HepG2 (cell line): ENCODE data around the gene CCNF. TPM values are rescaled to one million over a fixed set of nuclear protein-coding genes. Genes with fewer than 3 reads are reported as not detected.

ENCODE experiments used
- ATAC-seq: fragments of 200-7000 bp; cut with Tn5 transposase; 3 replicates; pipeline ENCODE4 v1.9.1; 2020; ENCODE audit warnings: mild to moderate bottlenecking, moderate library complexity
- BruUV-seq: library from RNA; stranded (reverse); fragments of 400-500 nt; replicated peaks from 2 replicates; lab custom pipeline; 2021; lab: Mats Ljungman, UMichigan
- CTCF ChIA-PET: fragments of 300-600 bp; formaldehyde crosslinking; extraction: SDS; loops from one replicate; lab custom pipeline; 2021; ENCODE audit warnings: low total read pairs, inconsistent platforms, low intra/inter-chr PET ratio; lab: Yijun Ruan, JAX
- POLR2A ChIA-PET: fragments of 350-600 bp; sonication (Branson Sonifier 250); formaldehyde crosslinking; loops from one replicate; lab custom pipeline; 2020; ENCODE audit warnings: antibody characterized with exemption, inconsistent platforms; lab: Yijun Ruan, JAX
- DNase-seq: peaks from one replicate; pipeline ENCODE4 v3.0.0-alpha.2; 2015; ENCODE audit warnings: low spot score
- FAIRE-seq: peaks from 3 replicates; lab custom pipeline; 2011; peaks lifted over from hg19 to GRCh38; lab: Jason Lieb, UNC
- H2AFZ ChIP-seq: one replicate; pipeline ENCODE4 v1.6.1; 2011; ENCODE audit warnings: low read length, inconsistent platforms
- H3K27ac ChIP-seq: fragments of 300-600 bp; 3 replicates; pipeline ENCODE4 v1.8.0; 2011; ENCODE audit warnings: mixed run types, mild to moderate bottlenecking, mixed read lengths, low read length, inconsistent platforms; ENCODE audit not compliant: insufficient read depth; ENCODE audit errors: extremely low read length
- H3K27me3 ChIP-seq, 2 experiments: fragments of 200-600 bp in 1 of 2; 2 replicates in 1 of 2; 3 replicates in 1 of 2; pipeline versions ENCODE4 v1.6.0 to v1.8.0; 2011; ENCODE audit warnings: low read length in 2 of 2, mild to moderate bottlenecking in 2 of 2, moderate library complexity in 2 of 2, inconsistent platforms in 1 of 2; ENCODE audit not compliant: insufficient read depth in 2 of 2, control insufficient read depth in 1 of 2
- H3K36me3 ChIP-seq, 2 experiments: fragments of 200-600 bp in 1 of 2; replicated peaks in 1 of 2; 2 replicates in 1 of 2; 3 replicates in 1 of 2; pipeline versions ENCODE4 v1.5.1 to v1.8.0; 2011; ENCODE audit warnings: low read length in 2 of 2, inconsistent platforms in 1 of 2; ENCODE audit not compliant: insufficient read depth in 2 of 2, control insufficient read depth in 1 of 2
- H3K4me1 ChIP-seq: 2 replicates; pipeline ENCODE4 v1.5.1; 2012; ENCODE audit warnings: low read length, inconsistent platforms; ENCODE audit not compliant: insufficient read depth
- H3K4me2 ChIP-seq: 2 replicates; pipeline ENCODE4 v1.6.0; 2011; ENCODE audit warnings: low read depth, low read length, inconsistent platforms
- H3K4me3 ChIP-seq, 3 experiments: fragments of 200-600 bp in 1 of 3; sonication (generic), shearing (Covaris generic) in 1 of 3; replicated peaks in 1 of 3; 2 replicates each; pipeline ENCODE4 v1.5.1; 2011 to 2016; ENCODE audit warnings: low read length in 3 of 3, inconsistent platforms in 2 of 3, low read depth in 2 of 3, mild to moderate bottlenecking in 2 of 3, control low read depth in 1 of 3, mixed read lengths in 1 of 3; ENCODE audit not compliant: insufficient read depth in 1 of 3
- H3K79me2 ChIP-seq: one replicate; pipeline ENCODE4 v1.6.1; 2011; ENCODE audit warnings: low read length, inconsistent platforms; ENCODE audit not compliant: insufficient read depth
- H3K9ac ChIP-seq: 2 replicates; pipeline ENCODE4 v1.6.0; 2011; ENCODE audit warnings: mild to moderate bottlenecking, low read depth, low read length, inconsistent platforms; ENCODE audit not compliant: insufficient read depth
- H3K9me3 ChIP-seq: 2 replicates; pipeline ENCODE4 v1.5.1; 2012; ENCODE audit warnings: mild to moderate bottlenecking, low read length
- H4K20me1 ChIP-seq: 2 replicates; pipeline ENCODE4 v1.6.0; 2011; ENCODE audit warnings: inconsistent platforms, mild to moderate bottlenecking, low read length, moderate library complexity; ENCODE audit not compliant: insufficient read depth
- EP300 ChIP-seq, 3 experiments: sonication (generic) in 1 of 3; formaldehyde crosslinking in 1 of 3; IDR thresholded peaks; 2 replicates each; pipeline versions ENCODE4 v1.5.1 to v1.6.1; 2011 to 2020; ENCODE audit warnings: low read depth in 2 of 3, low read length in 2 of 3, borderline replicate concordance in 1 of 3, improper control_type of control experiment in 1 of 3, mild to moderate bottlenecking in 1 of 3, missing genetic modification reagents in 1 of 3, moderate library complexity in 1 of 3
- RBFOX2 ChIP-seq: fragments of 200-400 bp; formaldehyde crosslinking; IDR thresholded peaks from 2 replicates; pipeline ENCODE4 v1.6.1; 2017; ENCODE audit warnings: low read depth, mild to moderate bottlenecking, low read length
- SP140L ChIP-seq: sonication (generic); formaldehyde crosslinking; IDR thresholded peaks from 2 replicates; pipeline ENCODE4 v1.4.0; 2020; ENCODE audit warnings: missing genetic modification reagents, borderline replicate concordance
- ZKSCAN8 ChIP-seq: IDR thresholded peaks from 2 replicates; pipeline ENCODE4 v1.6.1; 2016; ENCODE audit warnings: borderline replicate concordance, missing genetic modification reagents, missing compliant biosample characterization
- ZNF160 ChIP-seq: sonication (generic); formaldehyde crosslinking; IDR thresholded peaks from 2 replicates; pipeline ENCODE4 v1.8.0; 2022; ENCODE audit warnings: mild to moderate bottlenecking, inconsistent platforms, missing genetic modification reagents
- ZNF282 ChIP-seq: fragments of 450-650 bp; IDR thresholded peaks from 2 replicates; pipeline ENCODE4 v1.6.1; 2018; ENCODE audit not compliant: partially characterized antibody
- ZNF446 ChIP-seq: sonication (generic); formaldehyde crosslinking; IDR thresholded peaks from 2 replicates; pipeline ENCODE4 v1.5.0; 2020; ENCODE audit warnings: mild to moderate bottlenecking, missing genetic modification reagents
- ZNF501 ChIP-seq: sonication (generic); formaldehyde crosslinking; IDR thresholded peaks from 2 replicates; pipeline ENCODE4 v1.5.1; 2020; ENCODE audit warnings: mild to moderate bottlenecking, moderate library complexity, missing genetic modification reagents
- ZNF530 ChIP-seq: sonication (generic); formaldehyde crosslinking; IDR thresholded peaks from 2 replicates; pipeline ENCODE4 v1.5.0; 2020; ENCODE audit warnings: low read depth, mild to moderate bottlenecking, missing genetic modification reagents
- ZNF552 ChIP-seq: sonication (generic); formaldehyde crosslinking; IDR thresholded peaks from 2 replicates; pipeline ENCODE4 v1.9.0; 2022; ENCODE audit warnings: missing genetic modification reagents, mild to moderate bottlenecking, borderline replicate concordance
- ZNF562 ChIP-seq: sonication (generic); formaldehyde crosslinking; IDR thresholded peaks from 2 replicates; pipeline ENCODE4 v1.8.0; 2022; ENCODE audit warnings: missing genetic modification reagents, borderline replicate concordance
- ZNF660 ChIP-seq: sonication (generic); formaldehyde crosslinking; IDR thresholded peaks from 2 replicates; pipeline ENCODE4 v1.5.1; 2020; ENCODE audit warnings: mild to moderate bottlenecking, low read depth, missing genetic modification reagents, borderline replicate concordance
- ZNF724P ChIP-seq: sonication (generic); formaldehyde crosslinking; IDR thresholded peaks from 2 replicates; pipeline ENCODE4 v1.8.0; 2022; ENCODE audit warnings: missing genetic modification reagents, borderline replicate concordance
- ZNF773 ChIP-seq: sonication (generic); formaldehyde crosslinking; IDR thresholded peaks from 2 replicates; pipeline ENCODE4 v1.4.0; 2020; ENCODE audit warnings: missing genetic modification reagents, borderline replicate concordance
- WGBS: methylation state at CpG from one replicate; pipeline ENCODE4 v1.1.6; 2017; ENCODE audit warnings: low lambda C conversion rate; 5-methylcytosine and 5-hydroxymethylcytosine counted together
- in situ Hi-C: cut with HindIII; loops from 2 replicates; pipeline ENCODE4 v1.10.0; 2017; ENCODE audit warnings: low pct_unique_long_range_greater_than_20kb; ENCODE audit not compliant: extremely low pct_ligation_motif_present
- intact Hi-C: fragments of 100-400 bp; cut with micrococcal nuclease; formaldehyde crosslinking; loops from one replicate; pipeline ENCODE4 v1.10.0; 2022; ENCODE audit not compliant: unreplicated experiment
- polyA plus RNA-seq, 8 experiments: library from polyadenylated mRNA; depleted of rRNA in 3 of 8; stranded (reverse) in 7 of 8; unstranded in 1 of 8; fragments of >200 nt; fragmentation: Illumina TruSeq in 4 of 8; extraction: Trizol in 4 of 8; gene quantifications; 2 replicates each; pipeline versions ENCODE4 v1.2.1 to v1.2.3, GENCODE V29; 2011 to 2016; ENCODE audit warnings: low read depth in 4 of 8, missing spikeins in 1 of 8, mixed read lengths in 1 of 8; ENCODE audit not compliant: insufficient read depth in 1 of 8
- total RNA-seq, 5 experiments: library from RNA; depleted of rRNA; stranded (reverse); fragments of >200 nt; fragmentation: Illumina TruSeq; extraction: Trizol; gene quantifications; 2 replicates each; pipeline ENCODE4 v1.2.3, GENCODE V29; 2016; ENCODE audit warnings: low read depth in 1 of 5
- TF ChIP-seq, protein P1 (sequence below): sonication (generic); formaldehyde crosslinking; conservative IDR thresholded peaks from 2 replicates; pipeline ENCODE4 v1.5.0; 2020; ENCODE audit warnings: missing genetic modification reagents
- TF ChIP-seq, protein P2 (sequence below): sonication (generic); formaldehyde crosslinking; IDR thresholded peaks from 2 replicates; pipeline ENCODE4 v1.5.0; 2020; ENCODE audit warnings: mild to moderate bottlenecking, missing genetic modification reagents
- TF ChIP-seq, protein P3 (sequence below): sonication (generic); formaldehyde crosslinking; IDR thresholded peaks from 2 replicates; pipeline ENCODE4 v1.5.1; 2020; ENCODE audit warnings: missing genetic modification reagents, mild to moderate bottlenecking, borderline replicate concordance

The CCNF gene
- total and polyA plus RNA-seq, 2 of the 13 experiments (the other 11 are each of a cell fraction or from before 2014, with no cell fraction given): 6.4 to 22.8 TPM

DNA sequence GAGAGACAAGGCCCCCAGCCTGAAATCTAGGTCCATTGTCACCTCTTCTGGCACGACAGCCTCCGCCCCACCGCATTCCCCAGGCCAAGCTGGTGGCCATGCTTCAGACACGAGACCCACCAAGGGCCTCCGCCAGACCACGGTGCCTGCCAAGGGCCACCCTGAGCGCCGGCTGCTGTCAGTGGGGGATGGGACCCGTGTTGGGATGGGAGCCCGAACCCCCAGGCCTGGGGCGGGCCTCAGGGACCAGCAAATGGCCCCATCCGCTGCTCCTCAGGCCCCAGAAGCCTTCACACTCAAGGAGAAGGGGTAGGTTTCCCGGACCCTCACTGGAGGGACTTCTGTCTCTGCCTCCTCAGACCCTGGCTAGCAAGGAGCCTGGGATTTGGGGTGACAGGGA, 31.7 kb downstream of the CCNF start (continued):
- TF ChIP-seq, protein P1, sequence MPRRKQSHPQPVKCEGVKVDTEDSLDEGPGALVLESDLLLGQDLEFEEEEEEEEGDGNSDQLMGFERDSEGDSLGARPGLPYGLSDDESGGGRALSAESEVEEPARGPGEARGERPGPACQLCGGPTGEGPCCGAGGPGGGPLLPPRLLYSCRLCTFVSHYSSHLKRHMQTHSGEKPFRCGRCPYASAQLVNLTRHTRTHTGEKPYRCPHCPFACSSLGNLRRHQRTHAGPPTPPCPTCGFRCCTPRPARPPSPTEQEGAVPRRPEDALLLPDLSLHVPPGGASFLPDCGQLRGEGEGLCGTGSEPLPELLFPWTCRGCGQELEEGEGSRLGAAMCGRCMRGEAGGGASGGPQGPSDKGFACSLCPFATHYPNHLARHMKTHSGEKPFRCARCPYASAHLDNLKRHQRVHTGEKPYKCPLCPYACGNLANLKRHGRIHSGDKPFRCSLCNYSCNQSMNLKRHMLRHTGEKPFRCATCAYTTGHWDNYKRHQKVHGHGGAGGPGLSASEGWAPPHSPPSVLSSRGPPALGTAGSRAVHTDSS (CRISPR knock-in tag): no peak

DNA sequence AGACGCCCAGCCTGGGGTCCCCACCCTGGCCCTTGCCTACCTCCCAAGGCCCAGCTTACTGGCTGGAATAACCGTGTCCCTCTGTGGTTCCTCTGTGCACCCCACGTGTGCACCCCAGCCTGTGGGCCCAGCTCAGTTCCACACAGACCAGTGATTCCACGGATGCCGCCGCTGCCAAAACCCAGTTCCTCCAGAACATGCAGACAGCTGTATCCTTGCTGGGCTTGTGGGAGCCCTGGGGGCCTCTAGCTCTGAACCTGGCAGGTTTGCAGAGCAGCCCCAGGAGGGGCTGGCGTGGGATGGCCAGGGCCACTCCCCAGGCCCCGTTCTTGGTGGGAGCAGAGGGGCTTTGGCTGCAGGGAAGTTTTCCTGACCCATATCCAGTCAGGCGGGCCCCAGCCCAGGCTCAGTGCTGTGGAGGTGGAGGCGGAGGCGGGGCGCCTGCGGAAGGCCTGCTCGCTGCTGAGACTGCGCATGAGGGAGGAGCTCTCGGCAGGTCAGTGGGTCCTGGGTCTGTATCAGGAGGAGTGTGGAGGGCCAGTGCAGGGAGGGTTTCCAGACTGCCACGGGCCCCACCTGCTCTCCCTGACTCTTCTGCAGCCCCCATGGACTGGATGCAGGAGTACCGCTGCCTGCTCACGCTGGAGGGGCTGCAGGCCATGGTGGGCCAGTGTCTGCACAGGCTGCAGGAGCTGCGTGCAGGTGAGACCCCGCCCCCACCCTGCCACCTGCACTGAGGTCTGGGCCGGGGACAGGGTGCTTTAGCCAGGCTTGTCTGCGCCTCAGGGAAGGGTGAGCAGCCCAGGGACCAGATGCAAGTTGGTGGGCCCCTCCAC, 33.0 kb downstream of the CCNF start:
- H3K27me3 ChIP-seq: no peaks in the 10 kb centered on the region
- no peak overlapping the region for H3K4me2 ChIP-seq
- no peak overlapping the region for H3K9ac ChIP-seq
- CTCF ChIA-PET: no interaction called here
- FAIRE-seq (no peak), ATAC-seq (no peak), DNase-seq (no peak)
- H3K36me3 ChIP-seq: peaks cover 0 to under 1% of the 10 kb centered on the region in 2 experiments; a peak in 2 of 5 replicates
- H3K79me2 ChIP-seq: no peaks in the 10 kb centered on the region
- H3K9me3 ChIP-seq: no peaks in the 10 kb centered on the region
- intact Hi-C loops (no loop called here), in situ Hi-C loops (no loop called here)
- 97% methylated on average over 13 of the region's 23 CpGs for WGBS
- no peak overlapping the region for H3K4me3 ChIP-seq
- H3K27ac ChIP-seq: no peak overlapping the region
- BruUV-seq: no TSS peak
- no peak overlapping the region for H2AFZ ChIP-seq
- peaks cover 24% of the 10 kb centered on the region for H3K4me1 ChIP-seq
- POLR2A ChIA-PET: no interaction called here
- H4K20me1 ChIP-seq: no peaks in the 10 kb centered on the region
- TF ChIP-seq, protein P2, sequence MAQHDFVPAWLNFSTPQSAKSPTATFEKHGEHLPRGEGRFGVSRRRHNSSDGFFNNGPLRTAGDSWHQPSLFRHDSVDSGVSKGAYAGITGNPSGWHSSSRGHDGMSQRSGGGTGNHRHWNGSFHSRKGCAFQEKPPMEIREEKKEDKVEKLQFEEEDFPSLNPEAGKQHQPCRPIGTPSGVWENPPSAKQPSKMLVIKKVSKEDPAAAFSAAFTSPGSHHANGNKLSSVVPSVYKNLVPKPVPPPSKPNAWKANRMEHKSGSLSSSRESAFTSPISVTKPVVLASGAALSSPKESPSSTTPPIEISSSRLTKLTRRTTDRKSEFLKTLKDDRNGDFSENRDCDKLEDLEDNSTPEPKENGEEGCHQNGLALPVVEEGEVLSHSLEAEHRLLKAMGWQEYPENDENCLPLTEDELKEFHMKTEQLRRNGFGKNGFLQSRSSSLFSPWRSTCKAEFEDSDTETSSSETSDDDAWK (CRISPR knock-in tag): no peak
- no peak for TF ChIP-seq ZNF724P (CRISPR knock-in tag)
- TF ChIP-seq SP140L (CRISPR knock-in tag): no peak
- TF ChIP-seq, protein P3, sequence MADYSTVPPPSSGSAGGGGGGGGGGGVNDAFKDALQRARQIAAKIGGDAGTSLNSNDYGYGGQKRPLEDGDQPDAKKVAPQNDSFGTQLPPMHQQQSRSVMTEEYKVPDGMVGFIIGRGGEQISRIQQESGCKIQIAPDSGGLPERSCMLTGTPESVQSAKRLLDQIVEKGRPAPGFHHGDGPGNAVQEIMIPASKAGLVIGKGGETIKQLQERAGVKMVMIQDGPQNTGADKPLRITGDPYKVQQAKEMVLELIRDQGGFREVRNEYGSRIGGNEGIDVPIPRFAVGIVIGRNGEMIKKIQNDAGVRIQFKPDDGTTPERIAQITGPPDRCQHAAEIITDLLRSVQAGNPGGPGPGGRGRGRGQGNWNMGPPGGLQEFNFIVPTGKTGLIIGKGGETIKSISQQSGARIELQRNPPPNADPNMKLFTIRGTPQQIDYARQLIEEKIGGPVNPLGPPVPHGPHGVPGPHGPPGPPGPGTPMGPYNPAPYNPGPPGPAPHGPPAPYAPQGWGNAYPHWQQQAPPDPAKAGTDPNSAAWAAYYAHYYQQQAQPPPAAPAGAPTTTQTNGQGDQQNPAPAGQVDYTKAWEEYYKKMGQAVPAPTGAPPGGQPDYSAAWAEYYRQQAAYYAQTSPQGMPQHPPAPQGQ (CRISPR knock-in tag): no peak
- TF ChIP-seq ZNF282: no peak
- no peak for TF ChIP-seq ZNF660 (CRISPR knock-in tag)
- TF ChIP-seq RBFOX2: 0 out of 2 replicates have a peak, but pooled peaks have one; percentile 26
- no peak for TF ChIP-seq EP300 (IDR thresholded peaks at IDR 0.05; ENCODE audit: low read depth in 2 of 2, low read length in 2 of 2)
- no peak for TF ChIP-seq EP300 (CRISPR knock-in tag; IDR thresholded peaks at IDR 0.05; ENCODE audit: borderline replicate concordance)
- no peak for TF ChIP-seq ZKSCAN8 (CRISPR knock-in tag)
- no peak for TF ChIP-seq ZNF446 (CRISPR knock-in tag)
- TF ChIP-seq ZNF562 (CRISPR knock-in tag): no peak
- no peak for TF ChIP-seq ZNF160 (CRISPR knock-in tag)
- no peak for TF ChIP-seq ZNF501
- TF ChIP-seq ZNF530: no peak
- no peak for TF ChIP-seq ZNF773 (CRISPR knock-in tag)
- TF ChIP-seq ZNF552 (CRISPR knock-in tag): no peak
